Type B pancreatic cell (in vitro differentiated cells): ENCODE measurements around the gene ADGRG4. TPM values are rescaled to one million over a fixed set of nuclear protein-coding genes. Genes with fewer than 3 reads are reported as not detected.

ENCODE experiments used
- DNase-seq: peaks from one replicate; pipeline ENCODE4 v3.0.0; 2021; ENCODE audit warnings: mixed read lengths; ENCODE audit not compliant: unreplicated experiment; ENCODE audit errors: extremely low spot score
- H3K27ac Mint-ChIP-seq: 2 replicates; pipeline ENCODE4 v1.8.0; 2021; ENCODE audit warnings: mild to moderate bottlenecking, mixed read lengths
- H3K27me3 Mint-ChIP-seq: 2 replicates; pipeline ENCODE4 v1.8.0; 2021; ENCODE audit warnings: mixed read lengths
- H3K36me3 Mint-ChIP-seq: 2 replicates; pipeline ENCODE4 v1.8.0; 2021; ENCODE audit warnings: mixed read lengths
- H3K4me1 Mint-ChIP-seq: one replicate; pipeline ENCODE4 v1.8.0; 2021; ENCODE audit warnings: mixed read lengths; ENCODE audit not compliant: unreplicated experiment
- H3K4me3 Mint-ChIP-seq: 2 replicates; pipeline ENCODE4 v1.8.0; 2021; ENCODE audit warnings: mild to moderate bottlenecking, mixed read lengths
- H3K9me3 Mint-ChIP-seq: 2 replicates; pipeline ENCODE4 v1.8.0; 2021; ENCODE audit warnings: mixed read lengths
- CTCF ChIP-seq: fragments of 200-600 bp; sonication (generic); conservative IDR thresholded peaks from 2 replicates; pipeline ENCODE4 v1.5.0; 2021; ENCODE audit warnings: antibody characterized with exemption, mild to moderate bottlenecking
- total RNA-seq: library from RNA; stranded (reverse); gene quantifications from 2 replicates; pipeline ENCODE4 v1.2.1, GENCODE V29; 2021; ENCODE audit warnings: low replicate concordance

Gene ADGRG4
- total RNA-seq, 1 donor from 2014 or later: 1.2 TPM

- Mint-ChIP-seq H3K36me3 (no peaks in the 10 kb centered on the region), H3K4me1 (no peaks in the 10 kb centered on the region), H3K27ac (no peak overlapping the region), H3K27me3 (no peaks in the 10 kb centered on the region), H3K4me3 (no peak overlapping the region), H3K9me3 (no peaks in the 10 kb centered on the region)
- TF ChIP-seq CTCF: no peak
- no peak for DNase-seq
Measured at GRCh38 chrX:136328933-136329332, 28.2 kb downstream of the ADGRG4 start.

- peak; percentile 69 for TF ChIP-seq CTCF
- no peaks in the 10 kb centered on the region for H3K27me3 Mint-ChIP-seq
Measured at GRCh38 chrX:136336623-136337022, 35.9 kb downstream of the ADGRG4 start.

GRCh38 chrX:136339702-136340101, 38.9 kb downstream of the ADGRG4 start:
- Mint-ChIP-seq H3K27ac (no peak overlapping the region), H3K4me3 (no peak overlapping the region), H3K9me3 (peaks cover 4% of the 10 kb centered on the region), H3K4me1 (no peaks in the 10 kb centered on the region), H3K36me3 (no peaks in the 10 kb centered on the region), H3K27me3 (peaks cover 4% of the 10 kb centered on the region)
- TF ChIP-seq CTCF: no peak
- no peak for DNase-seq

More at GRCh38 chrX:136336623-136337022, 35.9 kb downstream of the ADGRG4 start:
- H3K4me1 Mint-ChIP-seq: no peaks in the 10 kb centered on the region
- no peaks in the 10 kb centered on the region for H3K36me3 Mint-ChIP-seq
- H3K4me3 Mint-ChIP-seq: no peak overlapping the region
- DNase-seq: no peak
- H3K9me3 Mint-ChIP-seq: no peaks in the 10 kb centered on the region
- H3K27ac Mint-ChIP-seq: no peak overlapping the region

- Mint-ChIP-seq H3K27ac (no peak overlapping the region), H3K36me3 (no peaks in the 10 kb centered on the region), H3K27me3 (peaks cover 6% of the 10 kb centered on the region), H3K9me3 (peaks cover 8% of the 10 kb centered on the region), H3K4me1 (no peaks in the 10 kb centered on the region), H3K4me3 (no peak overlapping the region)
- DNase-seq: no peak
- no peak for TF ChIP-seq CTCF
Measured at GRCh38 chrX:136344320-136344719, 43.6 kb downstream of the ADGRG4 start.

GRCh38 chrX:136346506-136346905, 45.7 kb downstream of the ADGRG4 start:
- H3K4me3 Mint-ChIP-seq: no peak overlapping the region
- no peaks in the 10 kb centered on the region for H3K4me1 Mint-ChIP-seq
- no peaks in the 10 kb centered on the region for H3K36me3 Mint-ChIP-seq

More at GRCh38 chrX:136346506-136346905, 45.7 kb downstream of the ADGRG4 start:
- Mint-ChIP-seq H3K27me3 (peaks cover 6% of the 10 kb centered on the region), H3K9me3 (peaks cover 8% of the 10 kb centered on the region), H3K27ac (no peak overlapping the region)
- no peak for TF ChIP-seq CTCF
- no peak for DNase-seq
